C4-2B (cell line): Measurements from ENCODE around the gene C17orf107.
"Not testable (repeated sequence)": the region's sequence is repeated elsewhere in the genome, so short reads cannot be mapped to it uniquely, and the experiment has no call there.

Source experiments
- H3K27ac ChIP-seq: fragments of 450-650 bp; 2 replicates; pipeline ENCODE4 v1.5.1; 2017
- ZFX ChIP-seq: fragments of 450-650 bp; IDR thresholded peaks from 2 replicates; pipeline ENCODE4 v1.6.1; 2017
- TF ChIP-seq, protein P1 (sequence below): fragments of 450-650 bp; conservative IDR thresholded peaks from 2 replicates; pipeline ENCODE4 v1.5.1; 2017; ENCODE audit warnings: mild to moderate bottlenecking

C17orf107 gene

DNA sequence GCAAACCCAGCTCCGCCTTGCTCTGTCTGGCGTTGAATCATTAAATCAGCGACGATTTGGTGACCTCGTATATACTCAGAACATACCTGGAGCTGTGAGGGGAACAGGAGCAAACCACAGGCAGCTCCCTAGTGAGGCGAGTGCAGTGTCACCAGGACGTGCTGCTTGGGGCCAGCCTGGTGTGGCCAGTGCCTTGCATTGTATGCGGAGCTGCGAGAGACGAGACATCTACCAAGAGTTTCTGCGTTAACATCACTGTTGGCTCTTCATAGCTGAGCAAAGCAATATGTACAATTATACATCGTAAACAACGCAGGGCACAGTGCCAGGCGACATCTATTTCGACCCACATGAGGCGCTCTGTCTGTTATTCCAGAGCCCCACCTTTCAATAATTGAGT is 38.3 kb upstream of the C17orf107 start:
- no peak for TF ChIP-seq ZFX
- TF ChIP-seq, protein P1, sequence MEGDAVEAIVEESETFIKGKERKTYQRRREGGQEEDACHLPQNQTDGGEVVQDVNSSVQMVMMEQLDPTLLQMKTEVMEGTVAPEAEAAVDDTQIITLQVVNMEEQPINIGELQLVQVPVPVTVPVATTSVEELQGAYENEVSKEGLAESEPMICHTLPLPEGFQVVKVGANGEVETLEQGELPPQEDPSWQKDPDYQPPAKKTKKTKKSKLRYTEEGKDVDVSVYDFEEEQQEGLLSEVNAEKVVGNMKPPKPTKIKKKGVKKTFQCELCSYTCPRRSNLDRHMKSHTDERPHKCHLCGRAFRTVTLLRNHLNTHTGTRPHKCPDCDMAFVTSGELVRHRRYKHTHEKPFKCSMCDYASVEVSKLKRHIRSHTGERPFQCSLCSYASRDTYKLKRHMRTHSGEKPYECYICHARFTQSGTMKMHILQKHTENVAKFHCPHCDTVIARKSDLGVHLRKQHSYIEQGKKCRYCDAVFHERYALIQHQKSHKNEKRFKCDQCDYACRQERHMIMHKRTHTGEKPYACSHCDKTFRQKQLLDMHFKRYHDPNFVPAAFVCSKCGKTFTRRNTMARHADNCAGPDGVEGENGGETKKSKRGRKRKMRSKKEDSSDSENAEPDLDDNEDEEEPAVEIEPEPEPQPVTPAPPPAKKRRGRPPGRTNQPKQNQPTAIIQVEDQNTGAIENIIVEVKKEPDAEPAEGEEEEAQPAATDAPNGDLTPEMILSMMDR = no peak
- H3K27ac ChIP-seq = no peak overlapping the region

DNA sequence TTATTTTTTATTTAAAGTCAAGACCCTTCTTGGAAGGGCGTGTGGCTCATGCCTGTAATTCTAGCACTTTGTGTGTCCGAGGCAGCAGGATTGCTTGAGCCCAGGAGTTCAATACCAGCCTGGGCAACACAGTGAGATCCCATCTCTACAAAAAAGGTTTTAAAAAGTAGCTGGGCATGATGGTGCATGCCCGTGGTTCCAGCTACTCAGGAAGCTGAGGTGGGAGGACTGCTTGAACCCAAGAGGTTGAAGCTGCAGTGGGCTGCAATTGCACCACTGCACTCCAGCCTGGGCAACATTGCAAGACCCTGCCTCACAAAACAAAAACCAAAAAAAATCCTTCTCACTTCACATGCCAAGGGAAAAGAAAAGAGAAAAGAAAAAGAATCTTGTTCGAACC is 36.6 kb upstream of the C17orf107 start:
- TF ChIP-seq, protein P1 = no peak
- no peak for TF ChIP-seq ZFX
- no peak overlapping the region for H3K27ac ChIP-seq

DNA sequence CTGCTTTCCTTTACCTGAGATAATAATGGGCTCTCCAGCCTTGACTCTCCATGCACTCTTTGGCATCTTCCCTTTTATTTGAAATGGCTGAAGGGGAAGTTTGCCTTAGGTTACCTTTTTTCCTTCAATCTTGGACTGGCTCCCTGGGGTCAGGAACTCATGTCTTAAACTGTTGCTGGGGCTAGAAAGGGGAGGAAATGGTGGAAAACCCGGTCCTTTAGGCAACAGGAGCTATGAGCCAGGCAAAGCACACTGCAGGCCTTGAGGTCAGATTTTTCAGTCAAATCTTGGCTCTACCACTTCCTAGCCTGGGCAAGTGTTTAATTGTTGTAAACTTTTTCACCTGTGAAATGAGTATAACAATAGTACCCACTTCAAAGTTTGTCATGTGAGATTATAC is 36.0 kb upstream of the C17orf107 start:
- H3K27ac ChIP-seq = no peak overlapping the region
- TF ChIP-seq ZFX = no peak
- TF ChIP-seq, protein P1 = no peak

DNA sequence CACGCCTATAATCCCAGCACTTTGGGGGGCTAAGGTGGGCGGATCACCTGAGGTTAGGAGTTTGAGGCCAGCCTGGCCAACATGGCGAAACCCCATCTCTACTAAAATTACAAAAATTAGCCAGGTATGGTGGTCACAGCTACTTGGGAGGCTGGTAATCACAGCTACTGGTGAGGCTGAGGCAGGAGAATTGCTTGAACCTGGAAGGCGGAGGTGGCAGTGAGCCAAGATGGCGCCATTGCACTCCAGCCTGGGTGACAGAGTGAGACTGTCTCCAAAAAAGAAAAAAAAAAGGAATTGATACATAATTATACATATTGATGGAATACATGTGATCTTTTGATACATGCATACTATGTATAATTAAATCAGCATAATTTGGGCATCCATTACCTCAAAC is 31.8 kb upstream of the C17orf107 start:
- H3K27ac ChIP-seq = not testable (repeated sequence)

DNA sequence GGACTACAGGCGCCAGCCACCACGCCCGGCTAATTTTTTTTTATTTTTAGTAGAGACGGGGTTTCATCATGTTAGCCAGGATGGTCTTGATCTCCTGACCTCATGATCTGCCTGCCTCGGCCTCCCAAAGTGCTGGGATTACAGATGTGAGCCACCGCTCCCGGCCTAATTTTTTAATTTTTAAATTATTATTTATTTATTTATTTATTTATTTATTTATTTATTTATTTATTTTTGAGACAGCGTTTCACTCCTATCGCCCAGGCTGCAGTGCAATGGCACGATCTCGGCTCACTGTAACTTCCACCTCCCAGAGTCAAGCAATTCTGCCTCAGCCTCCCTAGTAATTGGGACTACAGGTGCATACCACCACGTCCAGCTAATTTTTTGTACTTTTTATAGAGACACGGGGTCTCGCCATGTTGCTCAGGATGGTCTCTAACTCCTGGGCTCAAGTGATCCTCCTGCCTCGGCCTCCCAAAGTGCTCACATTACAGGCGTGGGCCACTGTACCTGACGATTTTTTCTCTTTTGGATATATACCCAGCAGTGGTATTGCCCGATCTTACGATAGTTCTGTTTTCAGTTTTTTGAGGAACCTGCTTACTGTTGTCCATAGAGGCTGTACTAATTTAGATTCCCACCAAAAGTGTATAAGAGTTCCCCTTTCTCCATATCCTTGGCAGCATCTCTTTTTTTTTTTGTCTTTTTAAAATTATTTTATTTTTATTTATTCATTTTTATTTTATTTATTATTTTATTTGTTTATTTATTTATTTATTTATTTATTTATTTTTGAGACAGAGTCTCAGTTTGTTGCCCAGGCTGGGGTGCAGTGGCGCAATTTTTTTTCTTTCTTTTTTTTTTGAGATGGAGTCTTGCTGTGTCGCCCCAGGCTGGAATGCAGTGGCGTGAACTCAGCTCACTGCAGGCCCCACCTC is 30.0 kb upstream of the C17orf107 start:
- not testable (repeated sequence) for H3K27ac ChIP-seq

DNA sequence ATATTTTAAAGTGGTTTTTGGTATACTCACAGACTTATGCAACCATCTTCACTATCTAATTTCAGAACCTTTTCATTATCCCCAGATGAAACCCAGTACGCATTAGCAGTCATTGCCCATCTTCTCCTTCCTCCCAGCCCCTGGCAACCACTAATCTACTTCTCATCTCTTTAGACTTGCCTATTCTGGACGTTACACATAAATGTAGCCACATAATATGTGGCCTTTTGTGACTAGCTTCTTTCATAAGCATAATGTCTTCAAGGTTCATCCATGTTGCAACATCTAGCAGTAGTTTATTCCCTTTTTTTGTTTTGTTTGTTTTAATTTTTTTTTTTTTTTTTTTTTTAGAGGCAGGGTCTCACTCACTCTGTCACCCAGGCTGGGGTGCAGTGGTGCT is 28.5 kb upstream of the C17orf107 start:
- no peak for TF ChIP-seq ZFX
- TF ChIP-seq, protein P1 = no peak
- no peak overlapping the region for H3K27ac ChIP-seq

DNA sequence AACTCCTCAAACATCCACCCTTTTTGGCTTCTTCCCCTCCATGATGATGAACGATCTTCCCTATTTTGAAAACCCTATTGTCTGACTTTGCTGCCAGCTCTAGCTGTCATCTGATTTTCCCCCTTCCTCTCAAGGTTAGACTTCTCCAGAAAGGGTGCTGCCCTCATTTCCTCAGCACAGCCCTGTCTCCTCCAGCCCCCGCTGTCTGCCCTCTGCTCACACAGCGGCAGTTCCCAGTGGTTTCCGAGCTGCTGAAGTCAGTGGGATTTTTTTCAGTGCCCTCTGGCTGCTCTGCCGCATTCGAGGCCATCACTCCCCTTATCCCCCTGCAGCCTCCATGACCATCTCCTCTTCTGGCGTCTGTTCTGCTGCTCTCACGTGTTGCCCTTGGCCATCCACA is 26.6 kb upstream of the C17orf107 start:
- H3K27ac ChIP-seq = no peak overlapping the region
- TF ChIP-seq ZFX = no peak
- TF ChIP-seq, protein P1 = no peak

DNA sequence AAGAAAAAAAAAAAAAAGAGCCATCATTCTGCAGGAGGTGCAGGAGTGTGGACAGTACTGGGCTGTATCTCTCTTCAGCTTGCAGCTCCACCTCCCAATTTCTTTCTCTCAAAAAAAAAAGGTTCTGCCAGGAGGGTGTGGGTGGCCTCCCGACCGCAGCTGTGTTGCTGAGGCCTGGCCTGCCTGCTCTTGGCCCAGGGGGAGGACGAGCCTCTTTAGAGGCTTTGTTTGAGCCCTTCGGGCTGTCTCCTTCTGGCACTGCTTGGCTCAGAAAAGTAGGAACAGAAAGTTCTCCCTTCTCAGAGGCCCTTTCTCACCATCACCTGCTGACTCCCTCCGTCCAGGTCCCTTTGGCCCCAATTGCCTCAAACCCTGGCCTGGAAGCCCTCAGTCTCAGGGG is 22.2 kb upstream of the C17orf107 start:
- H3K27ac ChIP-seq = no peak overlapping the region
- TF ChIP-seq ZFX = no peak
- TF ChIP-seq, protein P1 = no peak
